Vein endothelial cell (primary cell): ENCODE data around the gene EFCAB7. TPM values are rescaled to one million over a fixed set of nuclear protein-coding genes. Genes with fewer than 3 reads are reported as not detected.

ENCODE experiments used
- small RNA-seq: library from RNA; depleted of rRNA; stranded (forward); fragments of <200 nt; gene quantifications from one replicate; pipeline ENCODE3, GENCODE V24; 2012
- total RNA-seq: library from RNA; depleted of rRNA; stranded (reverse); fragments of >200 nt; gene quantifications from 2 replicates; pipeline ENCODE4 v1.2.3, GENCODE V29; 2012

EFCAB7 gene, protein sequence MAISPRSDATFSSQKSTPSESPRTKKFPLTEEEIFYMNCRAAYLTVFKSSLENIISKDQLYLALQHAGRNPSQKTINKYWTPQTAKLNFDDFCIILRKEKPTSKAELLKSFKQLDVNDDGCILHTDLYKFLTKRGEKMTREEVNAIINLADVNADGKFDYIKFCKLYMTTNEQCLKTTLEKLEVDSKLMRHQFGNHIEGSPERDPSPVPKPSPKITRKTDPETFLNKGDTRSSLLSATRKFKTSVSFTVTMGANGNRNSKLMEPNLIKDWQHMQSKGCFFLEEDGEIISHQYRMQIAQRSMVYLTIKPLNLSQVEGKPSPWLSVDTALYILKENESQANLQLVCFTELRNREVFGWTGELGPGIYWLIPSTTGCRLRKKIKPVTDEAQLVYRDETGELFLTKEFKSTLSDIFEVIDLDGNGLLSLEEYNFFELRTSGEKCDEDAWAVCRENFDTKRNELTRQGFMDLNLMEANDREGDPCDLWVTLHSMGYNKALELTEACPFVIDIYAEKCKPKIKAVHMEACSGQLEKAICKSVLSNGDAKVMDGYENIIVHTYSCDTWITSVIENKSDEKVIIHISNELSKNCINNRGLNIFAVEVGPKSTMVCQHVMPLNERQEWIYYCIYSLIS
- 4.0 and 6.9 TPM in 2 replicates for total RNA-seq

GRCh38 chr1:63522891-63523728, at the start of gene EFCAB7, which contains the start of gene ITGB3BP:
Gene EFCAB7 (plus strand): TSS chr1:63523525. CDS start chr1:63525573, 2,048 bp downstream.
Gene ITGB3BP (minus strand): TSS chr1:63523225. CDS start chr1:63523133, 92 bp downstream.

DNA sequence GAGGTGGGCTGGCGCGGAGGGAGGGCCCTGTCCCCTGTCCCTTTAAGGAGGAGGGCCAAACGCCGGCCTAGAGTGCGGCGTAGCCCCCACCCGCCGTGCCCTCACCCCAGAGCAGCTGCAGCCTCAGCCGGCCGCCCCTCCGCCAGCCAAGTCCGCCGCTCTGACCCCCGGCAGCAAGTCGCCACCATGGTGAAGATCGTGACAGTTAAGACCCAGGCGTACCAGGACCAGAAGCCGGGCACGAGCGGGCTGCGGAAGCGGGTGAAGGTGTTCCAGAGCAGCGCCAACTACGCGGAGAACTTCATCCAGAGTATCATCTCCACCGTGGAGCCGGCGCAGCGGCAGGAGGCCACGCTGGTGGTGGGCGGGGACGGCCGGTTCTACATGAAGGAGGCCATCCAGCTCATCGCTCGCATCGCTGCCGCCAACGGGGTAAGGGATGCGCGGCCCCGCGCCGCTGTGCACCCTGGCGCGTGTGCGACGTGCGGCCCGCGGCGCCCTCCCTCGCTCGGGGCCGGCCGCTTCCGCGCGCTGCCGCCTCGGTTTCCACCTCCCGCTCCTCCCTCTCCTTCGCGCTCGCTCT, 70.1 kb downstream of the EFCAB7 start, which contains the start of gene PGM1:
Gene PGM1, plus strand, starts transcription at position 109 of the 583 bp plus-strand sequence. Its CDS starts 78 bp downstream, at position 187.

Small RNA genes within 50 kb of the gene (small RNA-seq; reads per million reads assigned to genes)
- gene RF02105 (not detected), gene RF02106 (not detected), gene RF02107 (not detected), gene RF02108 (not detected), gene RF02109 (not detected), gene RF02110 (not detected), gene RN7SL488P (not detected), gene RNU7-123P (not detected)

Other genes starting within 250 kb of the EFCAB7 start
- not detected in 2 replicates for gene FOXD3, start 201.0 kb upstream of the EFCAB7 start, total RNA-seq
- gene ALG6, start 155.9 kb upstream of the EFCAB7 start, total RNA-seq, result 11.8 and 12.8 TPM in 2 replicates
- 17.0 and 19.4 TPM in 2 replicates for gene ITGB3BP, start 300 bp upstream of the EFCAB7 start, total RNA-seq
- 21.2 and 23.2 TPM in 2 replicates for gene PGM1, start 69.9 kb downstream of the EFCAB7 start, total RNA-seq